Measurements from ENCODE around the gene ARX. TPM values are rescaled to one million over a fixed set of nuclear protein-coding genes. Genes with fewer than 3 reads are reported as not detected.

Gene ARX
- total and polyA plus RNA-seq, 3 donors from 2014 or later: 4.9 to 13.4 (median 7.7) TPM

- intact Hi-C loops (cut with DNase I; ENCODE audit: low total_unique reads): no loop called here
- WGBS, 2 donors: 87 to 88% methylated on average over 1 of the region's 1 CpG
Measured at GRCh38 chrX:24961809-24962208, 54.0 kb downstream of the ARX start.

GRCh38 chrX:24956828-24957227 lies 58.9 kb downstream of the ARX start:
- Histone ChIP-seq H3K36me3 (ENCODE audit: low read depth, missing control alignments) (no peaks in the 10 kb centered on the region), H3K27me3 (no peaks in the 10 kb centered on the region), H3K4me1 (no peaks in the 10 kb centered on the region), H3K4me3 (no peak overlapping the region), H3K27ac (no peak overlapping the region), H3K9me3 (no peaks in the 10 kb centered on the region)
- intact Hi-C loops (cut with DNase I; ENCODE audit: low total_unique reads): no loop called here
- no peak for DNase-seq
- TF ChIP-seq POLR2A (IDR thresholded peaks at IDR 0.05) (no peak), CTCF (IDR thresholded peaks at IDR 0.05) (no peak)

More at GRCh38 chrX:24961809-24962208, 54.0 kb downstream of the ARX start:
- Histone ChIP-seq H3K4me1 (no peaks in the 10 kb centered on the region), H3K36me3 (ENCODE audit: low read depth, missing control alignments) (no peaks in the 10 kb centered on the region), H3K27ac (no peak overlapping the region), H3K4me3 (no peak overlapping the region), H3K9me3 (no peaks in the 10 kb centered on the region), H3K27me3 (no peaks in the 10 kb centered on the region)
- no peak for DNase-seq
- TF ChIP-seq CTCF (IDR thresholded peaks at IDR 0.05) (no peak), POLR2A (IDR thresholded peaks at IDR 0.05) (no peak)

GRCh38 chrX:24955372-24955930 lies 60.3 kb downstream of the ARX start:
- WGBS, 2 donors: 91 to 100% methylated on average over 2 of the region's 2 CpGs
- intact Hi-C loops (cut with DNase I; ENCODE audit: low total_unique reads): no loop called here

GRCh38 chrX:24954732-24955131 lies 61.0 kb downstream of the ARX start:
- intact Hi-C loops (cut with DNase I; ENCODE audit: low total_unique reads): no loop called here
- 64 to 77% methylated on average over 2 of the region's 2 CpGs for WGBS, 2 donors
- no peak for DNase-seq

More at GRCh38 chrX:24955372-24955930, 60.3 kb downstream of the ARX start:
- no peak overlapping the region for H3K4me3 ChIP-seq
- no peaks in the 10 kb centered on the region for H3K9me3 ChIP-seq
- DNase-seq: no peak
- no peaks in the 10 kb centered on the region for H3K36me3 ChIP-seq (ENCODE audit: low read depth, missing control alignments)
- H3K27ac ChIP-seq: no peak overlapping the region
- no peaks in the 10 kb centered on the region for H3K27me3 ChIP-seq
- H3K4me1 ChIP-seq: no peaks in the 10 kb centered on the region
- TF ChIP-seq CTCF (IDR thresholded peaks at IDR 0.05) (no peak), POLR2A (IDR thresholded peaks at IDR 0.05) (no peak)

More at GRCh38 chrX:24954732-24955131, 61.0 kb downstream of the ARX start:
- no peak for TF ChIP-seq POLR2A (IDR thresholded peaks at IDR 0.05)
- no peak for TF ChIP-seq CTCF (IDR thresholded peaks at IDR 0.05)
- Histone ChIP-seq H3K36me3 (ENCODE audit: low read depth, missing control alignments) (no peaks in the 10 kb centered on the region), H3K27ac (no peak overlapping the region), H3K4me3 (no peak overlapping the region), H3K27me3 (no peaks in the 10 kb centered on the region), H3K4me1 (no peaks in the 10 kb centered on the region), H3K9me3 (no peaks in the 10 kb centered on the region)

Small RNA genes lying within 50 kb of the gene (small RNA-seq; reads per million reads assigned to genes)
- 0 reads per million in 2 donors for gene RN7SL91P

All from testis (tissue), 3 donors.